Measurements from ENCODE around the gene ZNF436. TPM values are rescaled to one million over a fixed set of nuclear protein-coding genes. Genes with fewer than 3 reads are reported as not detected.
"Not testable (repeated sequence)": the region's sequence is repeated elsewhere in the genome, so short reads cannot be mapped to it uniquely, and the experiment has no call there.

The ZNF436 gene
- total RNA-seq, 1 donor from 2014 or later = 10.0 TPM

- Mint-ChIP-seq H3K36me3 (ENCODE audit: low read depth) (no peaks in the 10 kb centered on the region), H3K9me3 (peaks cover 6% of the 10 kb centered on the region), H3K27ac (ENCODE audit: unreplicated experiment) (no peak overlapping the region), H3K27me3 (ENCODE audit: low read depth) (peaks cover 2% of the 10 kb centered on the region), H3K4me3 (no peak overlapping the region), H3K4me1 (peaks cover 3% of the 10 kb centered on the region)
- no peak for TF ChIP-seq CTCF (conservative IDR thresholded peaks at IDR 0.05)
- DNase-seq (ENCODE audit: low read depth, low spot score) = no peak
Observed at GRCh38 chr1:23384312-23385058, 14.8 kb upstream of the ZNF436 start.

GRCh38 chr1:23383577-23384311 lies 14.1 kb upstream of the ZNF436 start:
- TF ChIP-seq CTCF (conservative IDR thresholded peaks at IDR 0.05) = no peak
- Mint-ChIP-seq H3K27ac (ENCODE audit: unreplicated experiment) (no peak overlapping the region), H3K27me3 (ENCODE audit: low read depth) (peaks cover 2% of the 10 kb centered on the region), H3K9me3 (peaks cover 6% of the 10 kb centered on the region), H3K4me1 (peaks cover 7% of the 10 kb centered on the region), H3K4me3 (no peak overlapping the region), H3K36me3 (ENCODE audit: low read depth) (no peaks in the 10 kb centered on the region)
- no peak for DNase-seq (ENCODE audit: low read depth, low spot score)

GRCh38 chr1:23381233-23381885 lies 11.7 kb upstream of the ZNF436 start:
- Mint-ChIP-seq H3K36me3 (ENCODE audit: low read depth) (no peaks in the 10 kb centered on the region), H3K4me3 (no peak overlapping the region), H3K9me3 (peaks cover 6% of the 10 kb centered on the region), H3K27me3 (ENCODE audit: low read depth) (no peaks in the 10 kb centered on the region), H3K27ac (ENCODE audit: unreplicated experiment) (no peak overlapping the region), H3K4me1 (peaks cover 12% of the 10 kb centered on the region)
- no peak for DNase-seq (ENCODE audit: low read depth, low spot score)
- TF ChIP-seq CTCF (conservative IDR thresholded peaks at IDR 0.05) = no peak

GRCh38 chr1:23380719-23381118 lies 11.1 kb upstream of the ZNF436 start:
- Mint-ChIP-seq H3K27ac (ENCODE audit: unreplicated experiment) (no peak overlapping the region), H3K9me3 (peaks cover 6% of the 10 kb centered on the region), H3K4me3 (no peak overlapping the region), H3K27me3 (ENCODE audit: low read depth) (no peaks in the 10 kb centered on the region), H3K36me3 (ENCODE audit: low read depth) (no peaks in the 10 kb centered on the region), H3K4me1 (peaks cover 12% of the 10 kb centered on the region)
- no peak for TF ChIP-seq CTCF (conservative IDR thresholded peaks at IDR 0.05)
- DNase-seq (ENCODE audit: low read depth, low spot score) = no peak

- H3K9me3 Mint-ChIP-seq; H3K27ac Mint-ChIP-seq (ENCODE audit: unreplicated experiment); H3K36me3 Mint-ChIP-seq (ENCODE audit: low read depth); DNase-seq (ENCODE audit: low read depth, low spot score); H3K27me3 Mint-ChIP-seq (ENCODE audit: low read depth); H3K4me3 Mint-ChIP-seq: not testable (repeated sequence)
- peaks cover 12% of the 10 kb centered on the region for H3K4me1 Mint-ChIP-seq
Observed at GRCh38 chr1:23380236-23380635, 10.6 kb upstream of the ZNF436 start.

All from neural crest cell (in vitro differentiated cells).